GM21360 (cell line): Measurements from ENCODE around the gene NOTCH2.
"Not testable (repeated sequence)": the region's sequence is repeated elsewhere in the genome, so short reads cannot be mapped to it uniquely, and the experiment has no call there.

Source experiments
- ATAC-seq: cut with Tn5 transposase; IDR thresholded peaks from one replicate; pipeline ENCODE4 v1.9.1; 2021; ENCODE audit warnings: mild to moderate bottlenecking, moderate library complexity; ENCODE audit not compliant: unreplicated experiment

Gene NOTCH2

GRCh38 chr1:120069067-120069919 is at the start of gene NOTCH2:
Gene NOTCH2 (minus strand): TSS chr1:120069662. CDS start chr1:120069406, 256 bp downstream.
- ATAC-seq = not testable (repeated sequence)

- peak; percentile 42 for ATAC-seq
Measured at GRCh38 chr1:120117371-120118177, 48.1 kb upstream of the NOTCH2 start.

- not testable (repeated sequence) for ATAC-seq
Measured at GRCh38 chr1:120116094-120116493, 46.6 kb upstream of the NOTCH2 start.

- not testable (repeated sequence) for ATAC-seq
Measured at GRCh38 chr1:120113134-120113533, 43.7 kb upstream of the NOTCH2 start.

GRCh38 chr1:120112212-120112611 is 42.8 kb upstream of the NOTCH2 start:
- ATAC-seq = not testable (repeated sequence)

- ATAC-seq = not testable (repeated sequence)
Measured at GRCh38 chr1:120111771-120112170, 42.3 kb upstream of the NOTCH2 start.

GRCh38 chr1:120111008-120111407 is 41.5 kb upstream of the NOTCH2 start:
- ATAC-seq = not testable (repeated sequence)

- ATAC-seq = not testable (repeated sequence)
Measured at GRCh38 chr1:120109656-120110055, 40.2 kb upstream of the NOTCH2 start.

GRCh38 chr1:120109180-120109579 is 39.7 kb upstream of the NOTCH2 start:
- not testable (repeated sequence) for ATAC-seq

- ATAC-seq = not testable (repeated sequence)
Measured at GRCh38 chr1:120105288-120105687, 35.8 kb upstream of the NOTCH2 start.

GRCh38 chr1:120103768-120104167 is 34.3 kb upstream of the NOTCH2 start:
- ATAC-seq = not testable (repeated sequence)

GRCh38 chr1:120101593-120101992 is 32.1 kb upstream of the NOTCH2 start:
- not testable (repeated sequence) for ATAC-seq

GRCh38 chr1:120100590-120100989 is 31.1 kb upstream of the NOTCH2 start:
- ATAC-seq = not testable (repeated sequence)

- not testable (repeated sequence) for ATAC-seq
Measured at GRCh38 chr1:120098986-120099759, 29.7 kb upstream of the NOTCH2 start.

GRCh38 chr1:120096981-120097545 is 27.6 kb upstream of the NOTCH2 start:
- ATAC-seq = not testable (repeated sequence)

- ATAC-seq = not testable (repeated sequence)
Measured at GRCh38 chr1:120093548-120094181, 24.2 kb upstream of the NOTCH2 start.

- not testable (repeated sequence) for ATAC-seq
Measured at GRCh38 chr1:120092232-120093218, 23.1 kb upstream of the NOTCH2 start.

- not testable (repeated sequence) for ATAC-seq
Measured at GRCh38 chr1:120090830-120091229, 21.4 kb upstream of the NOTCH2 start.

GRCh38 chr1:120087959-120088358 is 18.5 kb upstream of the NOTCH2 start:
- not testable (repeated sequence) for ATAC-seq
